Spinal cord (tissue), 10 donors: ENCODE data around the gene ZNF593. TPM values are rescaled to one million over a fixed set of nuclear protein-coding genes. Genes with fewer than 3 reads are reported as not detected.
A peak's percentile ranks its signal among the peaks of the same experiment; 100 is the strongest.

Experiments used
- DNase-seq, 6 donors: peaks; one replicate each; pipeline versions ENCODE4 v3.0.0 to v3.0.0-alpha.2; 2013 to 2015; ENCODE audit warnings: low spot score in 6 of 6, low read depth in 4 of 6
- H3K27ac ChIP-seq: one replicate; pipeline ENCODE4 v1.5.1; 2013; ENCODE audit warnings: low read depth, low read length, control low read depth
- H3K27me3 ChIP-seq: one replicate; pipeline ENCODE4 v1.6.1; 2013; ENCODE audit warnings: low read length; ENCODE audit not compliant: control insufficient read depth, insufficient read depth
- H3K36me3 ChIP-seq: one replicate; pipeline ENCODE4 v1.6.1; 2013; ENCODE audit warnings: low read length; ENCODE audit not compliant: control insufficient read depth, insufficient read depth
- H3K4me1 ChIP-seq: one replicate; pipeline ENCODE4 v1.6.1; 2013; ENCODE audit warnings: low read length; ENCODE audit not compliant: control insufficient read depth, insufficient read depth
- H3K4me3 ChIP-seq: one replicate; pipeline ENCODE4 v1.5.1; 2013; ENCODE audit warnings: low read depth, low read length, control low read depth
- H3K9me3 ChIP-seq: one replicate; pipeline ENCODE4 v1.6.1; 2013; ENCODE audit warnings: low read length; ENCODE audit not compliant: control insufficient read depth, insufficient read depth
- WGBS: methylation state at CpG from one replicate; pipeline ENCODE4 v1.1.5; 2013; ENCODE audit warnings: missing lambda C conversion rate; ENCODE audit not compliant: insufficient coverage; 5-methylcytosine and 5-hydroxymethylcytosine counted together
- long read RNA-seq, 4 donors: transcript quantifications; one replicate each; lab custom pipeline, GENCODE V29; 2026
- polyA plus RNA-seq, 2 donors: library from polyadenylated mRNA; unstranded; fragments of 120-200 nt; gene quantifications; one replicate each; pipeline ENCODE4 v1.2.1, GENCODE V29; 2013; ENCODE audit not compliant: insufficient read length in 2 of 2
- total RNA-seq, 2 donors: library from RNA; depleted of rRNA in 1 of 2; stranded (reverse); fragments of 120-200 nt in 1 of 2; fragments of >200 nt in 1 of 2; gene quantifications; one replicate each; pipeline versions ENCODE4 v1.2.3 to v1.2.4, GENCODE V29; 2013 to 2014
- donor health status: healthy.

Gene ZNF593
- total RNA-seq (10 to 100 TPM in 1 of 2 donors, 1 to 10 TPM in 1; 9.3 to 17.6 TPM), polyA plus RNA-seq (10 to 100 TPM; 17.3 to 21.1 TPM)
- long read RNA-seq, donor 1, transcript ZNF593-202 (3 exons, 675 nt): major isoform, 17 of 17 reads
- long read RNA-seq, donor 1, partial matches to known transcripts: 0 of 17 reads
- long read RNA-seq, donor 1, other reads (novel, unspliced or antisense): 0 of 17 reads
- long read RNA-seq, donor 2, partial matches to known transcripts: 0 of 1 reads
- long read RNA-seq, donor 2, other reads (novel, unspliced or antisense): 0 of 1 reads
- long read RNA-seq, donor 3, transcript ZNF593-202 (3 exons, 675 nt): major isoform, 9 of 9 reads
- long read RNA-seq, donor 3, partial matches to known transcripts: 0 of 9 reads
- long read RNA-seq, donor 3, other reads (novel, unspliced or antisense): 0 of 9 reads
- long read RNA-seq, donor 4, transcript ZNF593-202 (3 exons, 675 nt): major isoform, 43 of 43 reads
- long read RNA-seq, donor 4, partial matches to known transcripts: 0 of 43 reads
- long read RNA-seq, donor 4, other reads (novel, unspliced or antisense): 0 of 43 reads

DNA sequence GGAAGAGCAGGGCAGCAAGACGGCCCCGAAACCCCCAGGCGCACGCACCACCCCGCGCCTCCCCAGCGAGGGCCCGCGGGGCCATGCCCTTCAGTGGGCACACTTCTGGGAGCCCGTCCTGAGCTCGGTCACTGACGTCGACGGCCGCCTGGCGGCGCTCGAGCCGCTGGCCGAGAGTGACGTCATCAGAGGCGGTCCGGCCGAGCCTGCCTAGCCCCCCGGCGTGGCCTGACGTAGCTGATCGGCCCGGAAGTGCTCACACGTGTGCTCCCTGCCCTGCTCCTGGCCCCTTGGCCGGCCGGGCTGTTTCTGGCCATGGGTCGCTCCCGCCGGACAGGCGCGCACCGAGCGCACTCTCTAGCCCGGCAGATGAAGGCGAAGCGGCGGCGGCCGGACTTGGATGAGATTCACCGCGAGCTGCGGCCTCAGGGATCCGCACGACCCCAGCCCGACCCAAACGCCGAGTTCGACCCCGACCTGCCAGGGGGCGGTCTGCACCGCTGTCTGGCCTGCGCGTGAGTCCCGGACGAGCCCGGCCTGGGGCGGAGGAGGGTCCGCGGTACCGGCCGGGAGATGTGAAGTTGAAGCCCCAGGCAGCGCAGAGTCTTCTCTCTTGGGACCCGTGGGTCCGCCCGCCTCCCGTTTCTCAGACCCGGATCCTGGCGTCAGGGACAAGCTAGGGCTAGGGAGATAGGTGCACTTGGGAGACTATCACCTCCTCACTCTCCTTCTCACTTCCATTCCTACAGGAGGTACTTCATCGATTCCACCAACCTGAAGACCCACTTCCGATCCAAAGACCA lies at the start of gene ZNF593:
Gene ZNF593, plus strand, starts transcription at position 240 of the 803 bp plus-strand sequence. Its CDS starts 76 bp downstream, at position 316.
- peak within 1 kb of the TSS; percentile 71 for H3K27ac ChIP-seq
- no peaks in the 10 kb centered on the region for H3K27me3 ChIP-seq
- WGBS: under 1% methylated on average over 74 of the region's 76 CpGs
- H3K36me3 ChIP-seq: peaks cover 14% of the 10 kb centered on the region
- DNase-seq: peak in 5 of 6 donors; percentile 71 to 95 (median 80)
- no peaks in the 10 kb centered on the region for H3K9me3 ChIP-seq
- peaks cover 37% of the 10 kb centered on the region for H3K4me1 ChIP-seq
- H3K4me3 ChIP-seq: peak within 1 kb of the TSS; percentile 80

DNA sequence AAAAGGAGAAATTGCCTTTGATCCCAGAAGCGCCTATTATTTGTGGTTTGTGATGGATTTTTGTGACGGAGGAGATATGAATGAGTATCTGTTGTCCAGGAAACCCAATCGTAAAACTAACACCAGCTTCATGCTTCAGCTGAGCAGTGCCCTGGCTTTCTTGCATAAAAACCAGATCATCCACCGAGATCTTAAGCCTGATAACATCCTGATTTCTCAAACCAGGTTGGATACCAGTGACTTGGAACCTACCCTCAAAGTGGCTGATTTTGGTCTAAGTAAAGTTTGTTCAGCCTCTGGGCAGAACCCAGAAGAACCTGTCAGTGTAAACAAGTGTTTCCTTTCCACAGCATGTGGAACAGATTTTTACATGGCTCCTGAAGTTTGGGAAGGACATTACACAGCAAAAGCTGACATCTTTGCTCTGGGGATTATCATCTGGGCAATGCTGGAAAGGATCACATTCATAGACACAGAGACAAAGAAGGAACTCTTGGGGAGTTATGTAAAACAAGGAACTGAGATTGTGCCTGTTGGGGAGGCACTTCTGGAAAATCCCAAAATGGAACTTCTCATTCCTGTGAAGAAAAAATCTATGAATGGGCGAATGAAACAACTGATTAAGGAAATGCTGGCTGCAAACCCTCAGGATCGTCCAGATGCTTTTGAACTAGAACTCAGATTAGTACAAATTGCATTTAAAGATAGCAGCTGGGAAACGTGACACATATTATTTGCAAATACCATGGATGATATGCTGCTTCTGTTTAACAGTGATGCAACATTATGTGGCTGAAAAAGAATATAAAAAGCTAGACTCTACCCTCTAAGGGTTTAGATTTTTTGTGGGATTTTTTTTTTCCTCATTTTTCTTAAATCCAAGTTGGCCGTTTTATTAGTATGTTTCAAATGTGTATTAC lies 47.6 kb upstream of the ZNF593 start:
- WGBS: 100% methylated on average over 1 of the region's 8 CpGs
- Histone ChIP-seq H3K36me3 (peaks cover 22% of the 10 kb centered on the region), H3K4me3 (no peak overlapping the region), H3K4me1 (no peaks in the 10 kb centered on the region), H3K27ac (no peak overlapping the region), H3K9me3 (no peaks in the 10 kb centered on the region), H3K27me3 (no peaks in the 10 kb centered on the region)
- no peak for DNase-seq

DNA sequence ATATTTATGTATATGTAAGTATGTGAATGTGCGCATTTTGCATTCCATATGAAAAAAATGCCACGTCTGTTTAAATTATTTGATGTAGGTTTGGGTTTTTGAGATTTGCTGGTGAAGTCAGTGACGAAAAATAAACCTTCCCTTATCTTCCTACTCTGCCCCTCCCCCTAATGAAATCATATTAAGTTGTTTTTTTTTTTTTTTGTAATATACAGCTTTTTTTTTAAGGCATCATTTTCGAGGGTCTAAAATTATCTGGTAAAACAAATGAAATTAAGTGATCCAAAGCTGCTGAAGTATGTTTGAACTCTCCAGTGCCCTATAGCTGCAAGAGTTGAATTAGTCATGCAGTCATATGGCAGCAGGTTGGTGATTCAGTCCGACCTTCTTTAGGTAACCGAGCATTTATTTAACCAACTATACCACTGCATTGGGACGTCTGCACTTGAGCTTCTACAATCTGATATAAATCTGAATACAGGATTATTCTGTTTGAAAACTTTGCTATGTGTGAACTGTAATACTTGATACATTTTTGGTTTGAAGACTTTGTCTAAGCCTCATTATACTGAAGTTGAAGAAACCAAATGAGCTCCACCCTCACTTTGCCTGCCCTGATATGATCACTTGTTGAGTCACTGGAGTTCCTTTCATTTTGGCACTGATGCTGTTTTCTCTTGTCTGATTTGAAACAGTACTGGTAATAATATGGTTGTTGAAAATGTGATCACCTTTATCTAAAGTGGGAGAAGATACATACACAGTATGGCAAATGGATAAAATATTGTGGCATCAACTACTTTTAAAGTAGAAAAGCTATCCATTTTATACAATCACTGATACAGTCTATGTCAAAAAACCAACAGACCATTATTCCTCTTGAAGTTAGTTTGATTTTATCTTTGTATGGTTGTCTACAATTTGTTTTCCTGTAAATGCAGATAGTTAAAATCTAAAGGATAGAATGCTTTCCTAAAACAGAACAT lies 46.4 kb upstream of the ZNF593 start:
- DNase-seq: no peak
- no peaks in the 10 kb centered on the region for H3K4me1 ChIP-seq
- peaks cover 13% of the 10 kb centered on the region for H3K36me3 ChIP-seq
- no peaks in the 10 kb centered on the region for H3K27me3 ChIP-seq
- H3K9me3 ChIP-seq: no peaks in the 10 kb centered on the region
- WGBS: no CpG with 5 or more reads among the region's 7 CpGs
- H3K27ac ChIP-seq: no peak overlapping the region
- H3K4me3 ChIP-seq: no peak overlapping the region

DNA sequence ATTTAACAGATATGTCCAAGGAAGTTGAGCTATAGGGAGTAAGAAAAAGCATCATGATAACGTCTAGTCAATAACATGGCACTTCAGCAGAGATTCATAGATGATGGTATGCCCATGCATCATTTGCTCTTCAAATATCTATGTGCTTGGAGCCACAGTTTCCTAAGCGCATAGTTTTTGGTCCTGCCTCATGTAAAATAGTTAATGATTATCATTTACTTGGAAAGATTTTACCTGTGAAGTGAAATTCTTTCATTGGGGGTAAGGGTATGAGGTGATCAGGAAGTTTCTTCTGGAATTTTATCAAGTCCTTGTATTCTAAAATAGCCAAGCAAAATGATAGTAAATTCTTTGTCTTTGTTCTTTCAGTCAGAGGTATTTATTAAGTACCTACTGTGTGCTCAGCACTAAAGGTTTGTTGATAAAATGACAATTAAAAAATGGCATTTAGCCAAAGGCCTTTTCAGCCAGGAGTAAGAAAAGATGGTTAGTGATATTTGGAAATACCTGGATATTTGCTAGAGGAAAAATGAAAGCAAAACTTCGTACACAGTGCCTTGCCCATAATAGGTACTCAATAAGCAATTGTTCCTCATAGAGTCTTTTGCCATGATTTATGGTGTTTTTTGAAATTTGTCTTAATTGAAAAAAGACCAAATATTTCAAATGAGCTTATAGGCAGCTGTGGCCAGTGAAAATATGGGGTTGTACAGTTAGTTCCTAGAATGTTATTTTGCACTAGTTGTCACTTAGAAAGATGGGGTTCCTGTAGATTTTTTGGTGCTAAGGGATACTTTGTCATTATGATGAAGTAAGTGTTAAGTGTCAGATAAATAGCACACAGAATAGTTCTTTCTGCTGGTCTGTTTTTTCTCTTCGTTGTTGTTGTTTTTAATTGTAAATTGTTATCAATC lies 45.0 kb upstream of the ZNF593 start:
- DNase-seq: no peak
- H3K4me3 ChIP-seq: no peak overlapping the region
- no peaks in the 10 kb centered on the region for H3K27me3 ChIP-seq
- no peaks in the 10 kb centered on the region for H3K9me3 ChIP-seq
- no peaks in the 10 kb centered on the region for H3K4me1 ChIP-seq
- WGBS: no CpG with 5 or more reads among the region's 4 CpGs
- H3K36me3 ChIP-seq: peaks cover 4% of the 10 kb centered on the region
- H3K27ac ChIP-seq: no peak overlapping the region

DNA sequence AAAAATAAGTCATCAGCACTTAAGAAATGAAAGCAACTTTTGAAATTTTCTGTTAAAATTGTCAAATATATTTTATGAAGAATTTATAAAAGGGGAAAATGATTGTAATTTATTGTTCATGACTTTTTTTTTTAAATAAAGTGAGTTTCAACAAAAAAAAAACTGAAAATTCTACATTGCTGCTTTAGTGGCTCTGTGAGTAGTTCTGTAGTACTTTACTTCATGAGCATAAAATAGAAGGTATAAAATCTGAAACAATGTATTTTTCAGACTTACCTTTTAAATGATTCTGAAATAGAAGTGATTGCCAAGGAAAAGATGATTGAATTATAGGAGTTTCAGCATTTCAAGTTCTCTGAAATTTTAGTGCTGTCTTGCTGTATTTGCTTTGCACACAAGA lies 44.3 kb upstream of the ZNF593 start:
- H3K27ac ChIP-seq: no peak overlapping the region
- H3K9me3 ChIP-seq: no peaks in the 10 kb centered on the region
- H3K4me3 ChIP-seq: no peak overlapping the region
- peaks cover 2% of the 10 kb centered on the region for H3K36me3 ChIP-seq
- H3K27me3 ChIP-seq: no peaks in the 10 kb centered on the region
- no peak for DNase-seq
- H3K4me1 ChIP-seq: no peaks in the 10 kb centered on the region

DNA sequence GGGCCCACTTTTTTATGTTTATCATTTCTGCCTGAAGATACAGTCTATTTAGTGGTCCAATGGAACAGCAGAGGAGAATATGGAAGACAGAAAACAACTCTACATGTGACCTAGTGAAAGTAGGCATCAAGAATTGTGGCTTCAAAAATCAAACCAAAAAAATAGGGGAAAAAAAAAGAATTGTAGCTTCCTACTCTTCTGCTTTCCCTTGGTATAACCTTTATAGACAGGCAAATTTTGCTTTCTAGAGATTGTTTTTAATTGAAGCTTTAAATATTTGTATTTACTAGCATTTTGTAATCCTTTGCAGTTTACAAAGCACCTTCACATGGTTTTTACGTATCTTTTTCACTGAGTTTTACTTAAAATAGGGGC lies 43.8 kb upstream of the ZNF593 start:
- Histone ChIP-seq H3K4me1 (no peaks in the 10 kb centered on the region), H3K27me3 (no peaks in the 10 kb centered on the region), H3K36me3 (no peaks in the 10 kb centered on the region), H3K9me3 (no peaks in the 10 kb centered on the region), H3K27ac (no peak overlapping the region), H3K4me3 (no peak overlapping the region)
- WGBS: no CpG with 5 or more reads among the region's 1 CpG
- no peak for DNase-seq

DNA sequence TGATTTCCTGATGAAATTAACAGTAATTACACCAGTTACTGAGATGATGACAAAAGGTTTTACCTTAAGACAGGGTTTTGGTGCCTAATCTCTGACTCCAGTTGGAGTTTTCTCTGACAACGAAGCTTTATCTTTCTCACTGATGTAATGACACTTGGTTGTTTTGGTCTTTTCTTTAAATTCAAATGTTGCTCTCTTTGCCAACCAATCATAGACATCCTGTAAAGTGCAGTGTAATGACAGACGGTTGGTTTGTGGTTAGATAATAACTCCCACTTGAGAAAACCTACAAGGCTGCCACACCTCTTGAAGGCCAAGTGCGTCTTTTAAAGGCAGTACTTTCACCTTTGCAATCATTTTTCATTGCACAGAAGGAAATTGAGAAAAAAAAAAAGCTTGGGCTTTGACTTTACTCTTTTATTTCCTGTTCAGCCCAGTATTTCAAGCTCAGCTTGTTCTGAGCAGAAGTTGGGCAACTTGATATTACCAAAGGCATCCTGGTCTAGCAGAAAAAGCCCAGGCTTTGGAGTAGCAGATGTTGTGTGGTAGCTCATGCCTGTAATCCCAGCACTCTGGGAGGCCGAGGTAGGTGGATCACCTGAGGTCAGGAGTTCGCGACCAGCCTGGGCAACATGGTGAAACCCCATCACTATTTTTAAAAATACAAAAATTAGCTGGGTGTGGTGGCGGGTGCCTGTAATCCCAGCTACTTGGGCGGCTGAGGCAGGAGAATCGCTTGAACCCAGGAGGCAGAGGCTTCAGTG lies 43.2 kb upstream of the ZNF593 start:
- no CpG with 5 or more reads among the region's 9 CpGs for WGBS
- no peak for DNase-seq
- no peaks in the 10 kb centered on the region for H3K27me3 ChIP-seq
- H3K27ac ChIP-seq: no peak overlapping the region
- H3K4me3 ChIP-seq: no peak overlapping the region
- no peaks in the 10 kb centered on the region for H3K9me3 ChIP-seq
- H3K36me3 ChIP-seq: no peaks in the 10 kb centered on the region
- no peaks in the 10 kb centered on the region for H3K4me1 ChIP-seq
